Measurements from ENCODE around the gene ZNF879.

ZNF879 gene

GRCh38 chr5:179023528-179024189, at the start of gene ZNF879:
Gene ZNF879, plus strand, starts transcription at chr5:179023804. Its CDS starts 1,201 bp downstream, at chr5:179025005.
- DNase-seq = no peak

- DNase-seq = no peak
Measured at GRCh38 chr5:178981381-178981780, 42.2 kb upstream of the ZNF879 start.

GRCh38 chr5:178982941-178983340, 40.7 kb upstream of the ZNF879 start:
- no peak for DNase-seq

- DNase-seq = no peak
Measured at GRCh38 chr5:178983728-178984127, 39.9 kb upstream of the ZNF879 start.

GRCh38 chr5:178984145-178985072, 39.2 kb upstream of the ZNF879 start:
- DNase-seq = no peak

GRCh38 chr5:178986326-178986960, 37.2 kb upstream of the ZNF879 start:
- DNase-seq = no peak

GRCh38 chr5:178988436-178989220, 35.0 kb upstream of the ZNF879 start:
- no peak for DNase-seq

- DNase-seq = no peak
Measured at GRCh38 chr5:178989311-178989710, 34.3 kb upstream of the ZNF879 start.

GRCh38 chr5:178990491-178990890, 33.1 kb upstream of the ZNF879 start:
- no peak for DNase-seq

GRCh38 chr5:178991190-178992145, 32.1 kb upstream of the ZNF879 start:
- no peak for DNase-seq

GRCh38 chr5:178992291-178992895, 31.2 kb upstream of the ZNF879 start:
- no peak for DNase-seq

- DNase-seq = no peak
Measured at GRCh38 chr5:178993236-178993765, 30.3 kb upstream of the ZNF879 start.

GRCh38 chr5:178993955-178994579, 29.5 kb upstream of the ZNF879 start:
- no peak for DNase-seq

- no peak for DNase-seq
Measured at GRCh38 chr5:178994580-178995340, 28.8 kb upstream of the ZNF879 start, which contains the start of gene GRM6. Gene GRM6, minus strand, starts transcription at chr5:178995320. Its CDS starts 376 bp downstream, at chr5:178994944.

- DNase-seq = no peak
Measured at GRCh38 chr5:178995341-178995690, 28.3 kb upstream of the ZNF879 start.

GRCh38 chr5:178996156-178996555, 27.4 kb upstream of the ZNF879 start:
- no peak for DNase-seq

- DNase-seq = no peak
Measured at GRCh38 chr5:178997191-178997590, 26.4 kb upstream of the ZNF879 start.

- DNase-seq = no peak
Measured at GRCh38 chr5:178998441-178998840, 25.2 kb upstream of the ZNF879 start.

- DNase-seq = no peak
Measured at GRCh38 chr5:179006564-179006963, 17.0 kb upstream of the ZNF879 start.

GRCh38 chr5:179008667-179009066, 14.9 kb upstream of the ZNF879 start:
- DNase-seq = no peak

Measured in DMS79 (cell line).